PC-3 (cell line): ENCODE data around the gene CNTNAP2. TPM values are rescaled to one million over a fixed set of nuclear protein-coding genes. Genes with fewer than 3 reads are reported as not detected.

ENCODE experiments used
- ATAC-seq: fragments of 200-7000 bp; cut with Tn5 transposase; 2 replicates; pipeline ENCODE4 v1.9.1; 2020; ENCODE audit warnings: mild to moderate bottlenecking, moderate library complexity
- BruUV-seq: library from RNA; stranded (reverse); fragments of 400-500 nt; replicated peaks from 2 replicates; lab custom pipeline; 2021; lab: Mats Ljungman, UMichigan
- CTCF ChIA-PET: fragments of 300-600 bp; sonication (Branson Sonifier 250); formaldehyde crosslinking; loops from one replicate; lab custom pipeline; 2022; ENCODE audit warnings: antibody characterized with exemption; lab: Charles Lee
- POLR2A ChIA-PET: fragments of 300-600 bp; sonication (Branson Sonifier 250); formaldehyde crosslinking; loops from one replicate; lab custom pipeline; 2022; ENCODE audit warnings: antibody characterized with exemption; ENCODE audit not compliant: unreplicated experiment; lab: Charles Lee
- DNase-seq: peaks from one replicate; pipeline ENCODE4 v3.0.0-alpha.2; 2015
- H2AFZ ChIP-seq: fragments of 300-600 bp; sonication (generic); 2 replicates; pipeline ENCODE4 v1.6.0; 2016; ENCODE audit warnings: antibody characterized with exemption, low read length
- H3F3A ChIP-seq: fragments of 300-600 bp; sonication (generic); one replicate; pipeline ENCODE4 v1.6.0; 2017; ENCODE audit warnings: antibody characterized with exemption, low read length, control low read depth, mild to moderate bottlenecking; ENCODE audit not compliant: unreplicated experiment
- H3K27ac ChIP-seq: fragments of 300-600 bp; sonication (generic); 2 replicates; pipeline ENCODE4 v1.5.1; 2016; ENCODE audit warnings: mild to moderate bottlenecking, low read length
- H3K27me3 ChIP-seq: fragments of 300-600 bp; sonication (generic); 2 replicates; pipeline ENCODE4 v1.6.1; 2016; ENCODE audit warnings: low read length, mixed read lengths
- H3K36me3 ChIP-seq: fragments of 300-600 bp; sonication (generic); 2 replicates; pipeline ENCODE4 v1.6.1; 2016; ENCODE audit warnings: low read depth, mixed run types, low read length, mixed read lengths
- H3K4me1 ChIP-seq: fragments of 300-600 bp; sonication (generic); 2 replicates; pipeline ENCODE4 v1.5.1; 2016; ENCODE audit warnings: low read length; ENCODE audit not compliant: insufficient read depth
- H3K4me2 ChIP-seq: fragments of 300-600 bp; sonication (generic); 2 replicates; pipeline ENCODE4 v1.6.0; 2016; ENCODE audit warnings: low read length
- H3K4me3 ChIP-seq: fragments of 300-600 bp; sonication (generic); 2 replicates; pipeline ENCODE4 v1.5.1; 2016; ENCODE audit warnings: mild to moderate bottlenecking, low read length, mixed read lengths
- H3K79me2 ChIP-seq: fragments of 300-600 bp; sonication (generic); 2 replicates; pipeline ENCODE4 v1.6.1; 2017; ENCODE audit warnings: low read length, mixed read lengths
- H3K9ac ChIP-seq: fragments of 300-600 bp; sonication (generic); 2 replicates; pipeline ENCODE4 v1.6.0; 2016; ENCODE audit warnings: mild to moderate bottlenecking, low read length
- H3K9me2 ChIP-seq: fragments of 300-600 bp; sonication (generic); replicated peaks from 2 replicates; pipeline ENCODE4 v1.6.1; 2016; ENCODE audit warnings: mixed run types, low read length, mixed read lengths
- H3K9me3 ChIP-seq: fragments of 300-600 bp; sonication (generic); 2 replicates; pipeline ENCODE4 v1.6.1; 2016; ENCODE audit warnings: low read length, mixed read lengths
- H4K20me1 ChIP-seq: fragments of 300-600 bp; sonication (generic); 2 replicates; pipeline ENCODE4 v1.6.1; 2016; ENCODE audit warnings: low read length, mixed read lengths
- CTCF ChIP-seq: fragments of 300-600 bp; sonication (generic); conservative IDR thresholded peaks from 2 replicates; pipeline ENCODE4 v1.5.1; 2017; ENCODE audit warnings: antibody characterized with exemption, low read depth, mild to moderate bottlenecking, low read length
- EZH2 ChIP-seq: fragments of 300-600 bp; sonication (generic); IDR thresholded peaks from one replicate; pipeline ENCODE4 v1.6.1; 2017; ENCODE audit warnings: antibody characterized with exemption, mild to moderate bottlenecking, low read length; ENCODE audit not compliant: unreplicated experiment
- EZH2phosphoT487 ChIP-seq: fragments of 300-600 bp; sonication (generic); IDR thresholded peaks from 2 replicates; pipeline ENCODE4 v1.6.1; 2018; ENCODE audit warnings: mild to moderate bottlenecking, antibody characterized with exemption, low read length, borderline replicate concordance
- intact Hi-C: fragments of 100-400 bp; cut with micrococcal nuclease; formaldehyde crosslinking; loops from 2 replicates; pipeline ENCODE4 v1.9.0; 2023
- total RNA-seq: library from RNA; depleted of rRNA; stranded (reverse); fragments of >200 nt; gene quantifications from 2 replicates; pipeline ENCODE4 v1.2.3, GENCODE V29; 2014

CNTNAP2 gene
- total RNA-seq, 1 experiment from 2014 or later = 1.5 TPM

- Histone ChIP-seq H3K9me2 (no peaks in the 10 kb centered on the region), H3K4me3 (no peak overlapping the region), H3K9me3 (no peaks in the 10 kb centered on the region), H3K4me1 (no peaks in the 10 kb centered on the region), H3K27ac (no peak overlapping the region), H3K9ac (no peak overlapping the region), H3F3A (no peaks in the 10 kb centered on the region), H4K20me1 (no peaks in the 10 kb centered on the region), H3K4me2 (no peak overlapping the region), H3K79me2 (no peaks in the 10 kb centered on the region), H2AFZ (no peak overlapping the region), H3K27me3 (peaks cover 14% of the 10 kb centered on the region; the same call in 1 of the 2 replicates), H3K36me3 (no peaks in the 10 kb centered on the region)
- BruUV-seq = no TSS peak
- ChIA-PET POLR2A (no interaction called here), CTCF (no interaction called here)
- TF ChIP-seq CTCF = no peak
- no peak for TF ChIP-seq EZH2phosphoT487
- no peak for TF ChIP-seq EZH2
- no peak for DNase-seq
- ATAC-seq = no peak
- intact Hi-C loops = no loop called here
Measured at GRCh38 chr7:146074195-146074765, 42.3 kb upstream of the CNTNAP2 start.

- Histone ChIP-seq H3K9me2 (no peaks in the 10 kb centered on the region), H3K9ac (no peak overlapping the region), H3K27ac (no peak overlapping the region), H3K27me3 (no peaks in the 10 kb centered on the region), H3K79me2 (no peaks in the 10 kb centered on the region), H3K9me3 (no peaks in the 10 kb centered on the region), H3K4me1 (no peaks in the 10 kb centered on the region), H3K4me2 (no peak overlapping the region), H3K4me3 (no peak overlapping the region), H3F3A (no peaks in the 10 kb centered on the region), H2AFZ (no peak overlapping the region), H4K20me1 (no peaks in the 10 kb centered on the region), H3K36me3 (no peaks in the 10 kb centered on the region)
- CTCF ChIA-PET = no interaction called here
- ATAC-seq (no peak), DNase-seq (no peak)
- POLR2A ChIA-PET = no interaction called here
- no peak for TF ChIP-seq EZH2phosphoT487
- TF ChIP-seq CTCF = no peak
- TF ChIP-seq EZH2 = no peak
- no TSS peak for BruUV-seq
- intact Hi-C loops = no loop called here
Measured at GRCh38 chr7:146076344-146076743, 40.3 kb upstream of the CNTNAP2 start.

- H3K4me3 ChIP-seq = no peak overlapping the region
- POLR2A ChIA-PET = no interaction called here
- no peaks in the 10 kb centered on the region for H4K20me1 ChIP-seq
- no peaks in the 10 kb centered on the region for H3K36me3 ChIP-seq
- H3K4me1 ChIP-seq = no peaks in the 10 kb centered on the region
- DNase-seq = no peak
- no peaks in the 10 kb centered on the region for H3K9me2 ChIP-seq
- H3K27ac ChIP-seq = no peak overlapping the region
- H3K4me2 ChIP-seq = no peak overlapping the region
- no peak overlapping the region for H2AFZ ChIP-seq
- H3K9ac ChIP-seq = no peak overlapping the region
- H3F3A ChIP-seq = no peaks in the 10 kb centered on the region
- H3K79me2 ChIP-seq = no peaks in the 10 kb centered on the region
- intact Hi-C loops = no loop called here
- H3K27me3 ChIP-seq = no peaks in the 10 kb centered on the region
- BruUV-seq = no TSS peak
- CTCF ChIA-PET = no interaction called here
- ATAC-seq = no peak
- no peak for TF ChIP-seq CTCF
- H3K9me3 ChIP-seq = no peaks in the 10 kb centered on the region
Measured at GRCh38 chr7:146084086-146084485, 32.5 kb upstream of the CNTNAP2 start.
